Ishikawa (cell line): ENCODE data around the gene COL23A1.

Source experiments
- CEBPB ChIP-seq: IDR thresholded peaks from 2 replicates; pipeline ENCODE4 v1.6.1; 2012
- CREB1 ChIP-seq: IDR thresholded peaks from 2 replicates; pipeline ENCODE4 v1.6.1; 2012; ENCODE audit warnings: low read depth
- EGR1 ChIP-seq: IDR thresholded peaks from 2 replicates; pipeline ENCODE4 v1.6.1; 2012
- EP300 ChIP-seq: IDR thresholded peaks from 2 replicates; pipeline ENCODE4 v1.6.1; 2012; ENCODE audit warnings: borderline replicate concordance
- FOXM1 ChIP-seq: IDR thresholded peaks from 2 replicates; pipeline ENCODE4 v1.6.1; 2012; ENCODE audit warnings: low read depth, borderline replicate concordance
- NFIC ChIP-seq: IDR thresholded peaks from 2 replicates; pipeline ENCODE4 v1.6.1; 2012
- RAD21 ChIP-seq: IDR thresholded peaks from 2 replicates; pipeline ENCODE4 v1.6.1; 2012; ENCODE audit warnings: low read depth
- TAF1 ChIP-seq: IDR thresholded peaks from 2 replicates; pipeline ENCODE4 v1.6.1; 2012; ENCODE audit warnings: low read depth, mild to moderate bottlenecking
- TCF12 ChIP-seq: IDR thresholded peaks from 2 replicates; pipeline ENCODE4 v1.6.1; 2012; ENCODE audit warnings: low read depth
- TEAD4 ChIP-seq: IDR thresholded peaks from 2 replicates; pipeline ENCODE4 v1.6.1; 2012
- YY1 ChIP-seq: IDR thresholded peaks from 2 replicates; pipeline ENCODE4 v1.6.1; 2012; ENCODE audit warnings: low read depth
- ZBTB7A ChIP-seq: IDR thresholded peaks from 2 replicates; pipeline ENCODE4 v1.6.1; 2012; ENCODE audit warnings: low read depth
- TF ChIP-seq, protein P1 (sequence below): IDR thresholded peaks from 2 replicates; pipeline ENCODE4 v1.6.1; 2012; ENCODE audit warnings: low read depth, mild to moderate bottlenecking
- TF ChIP-seq, protein P2 (sequence below): IDR thresholded peaks from 2 replicates; pipeline ENCODE4 v1.6.1; 2012
- TF ChIP-seq, protein P3 (sequence below): IDR thresholded peaks from 2 replicates; pipeline ENCODE4 v1.6.1; 2012

COL23A1 gene

DNA sequence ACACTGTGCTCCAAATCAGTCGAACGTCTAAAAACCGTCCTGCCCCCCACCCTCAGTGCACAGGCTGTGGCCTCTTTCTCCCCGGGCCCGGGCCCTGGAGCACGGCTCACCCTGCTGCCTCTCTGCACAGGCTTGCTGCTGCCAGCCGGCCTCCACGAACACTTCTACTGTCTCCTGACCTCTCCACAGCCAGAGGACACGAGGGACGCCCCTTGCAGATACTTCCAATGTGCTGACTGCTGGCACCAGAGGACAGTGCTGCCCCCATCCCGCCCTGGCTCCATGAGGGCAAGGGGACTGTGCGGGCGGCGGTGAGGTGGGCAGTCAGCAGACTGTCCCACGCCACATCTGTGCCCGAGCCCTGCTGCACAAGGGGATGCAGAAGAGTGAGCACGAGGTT lies 174.8 kb downstream of the COL23A1 start:
- TF ChIP-seq RAD21 = no peak
- no peak for TF ChIP-seq YY1
- TF ChIP-seq, protein P1, sequence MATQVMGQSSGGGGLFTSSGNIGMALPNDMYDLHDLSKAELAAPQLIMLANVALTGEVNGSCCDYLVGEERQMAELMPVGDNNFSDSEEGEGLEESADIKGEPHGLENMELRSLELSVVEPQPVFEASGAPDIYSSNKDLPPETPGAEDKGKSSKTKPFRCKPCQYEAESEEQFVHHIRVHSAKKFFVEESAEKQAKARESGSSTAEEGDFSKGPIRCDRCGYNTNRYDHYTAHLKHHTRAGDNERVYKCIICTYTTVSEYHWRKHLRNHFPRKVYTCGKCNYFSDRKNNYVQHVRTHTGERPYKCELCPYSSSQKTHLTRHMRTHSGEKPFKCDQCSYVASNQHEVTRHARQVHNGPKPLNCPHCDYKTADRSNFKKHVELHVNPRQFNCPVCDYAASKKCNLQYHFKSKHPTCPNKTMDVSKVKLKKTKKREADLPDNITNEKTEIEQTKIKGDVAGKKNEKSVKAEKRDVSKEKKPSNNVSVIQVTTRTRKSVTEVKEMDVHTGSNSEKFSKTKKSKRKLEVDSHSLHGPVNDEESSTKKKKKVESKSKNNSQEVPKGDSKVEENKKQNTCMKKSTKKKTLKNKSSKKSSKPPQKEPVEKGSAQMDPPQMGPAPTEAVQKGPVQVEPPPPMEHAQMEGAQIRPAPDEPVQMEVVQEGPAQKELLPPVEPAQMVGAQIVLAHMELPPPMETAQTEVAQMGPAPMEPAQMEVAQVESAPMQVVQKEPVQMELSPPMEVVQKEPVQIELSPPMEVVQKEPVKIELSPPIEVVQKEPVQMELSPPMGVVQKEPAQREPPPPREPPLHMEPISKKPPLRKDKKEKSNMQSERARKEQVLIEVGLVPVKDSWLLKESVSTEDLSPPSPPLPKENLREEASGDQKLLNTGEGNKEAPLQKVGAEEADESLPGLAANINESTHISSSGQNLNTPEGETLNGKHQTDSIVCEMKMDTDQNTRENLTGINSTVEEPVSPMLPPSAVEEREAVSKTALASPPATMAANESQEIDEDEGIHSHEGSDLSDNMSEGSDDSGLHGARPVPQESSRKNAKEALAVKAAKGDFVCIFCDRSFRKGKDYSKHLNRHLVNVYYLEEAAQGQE = no peak

GRCh38 chr5:178413988-178414387 lies 176.2 kb downstream of the COL23A1 start:
- TF ChIP-seq, protein P2, sequence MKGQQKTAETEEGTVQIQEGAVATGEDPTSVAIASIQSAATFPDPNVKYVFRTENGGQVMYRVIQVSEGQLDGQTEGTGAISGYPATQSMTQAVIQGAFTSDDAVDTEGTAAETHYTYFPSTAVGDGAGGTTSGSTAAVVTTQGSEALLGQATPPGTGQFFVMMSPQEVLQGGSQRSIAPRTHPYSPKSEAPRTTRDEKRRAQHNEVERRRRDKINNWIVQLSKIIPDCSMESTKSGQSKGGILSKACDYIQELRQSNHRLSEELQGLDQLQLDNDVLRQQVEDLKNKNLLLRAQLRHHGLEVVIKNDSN = no peak
- TF ChIP-seq NFIC (no peak), EP300 (no peak), TAF1 (no peak), TEAD4 (no peak)
- TF ChIP-seq, protein P1 = no peak

DNA sequence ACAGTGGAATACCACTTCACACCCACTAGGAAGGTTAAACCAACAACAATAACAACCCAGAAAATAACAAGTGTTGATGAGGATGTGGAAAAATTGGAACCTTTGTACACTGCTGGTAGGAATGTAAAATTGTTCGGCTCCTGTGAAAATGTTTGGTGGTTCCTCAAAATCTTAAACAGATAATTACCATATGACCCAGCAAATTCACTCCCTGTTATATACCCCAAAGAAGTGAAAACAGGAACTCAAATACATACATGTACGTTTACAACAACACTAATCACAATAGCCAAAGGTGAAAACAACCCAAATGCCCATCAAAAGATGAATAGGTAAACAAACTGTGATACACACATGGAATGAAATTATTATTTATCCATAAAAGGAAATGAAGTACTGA lies 179.1 kb downstream of the COL23A1 start:
- TF ChIP-seq, protein P3, sequence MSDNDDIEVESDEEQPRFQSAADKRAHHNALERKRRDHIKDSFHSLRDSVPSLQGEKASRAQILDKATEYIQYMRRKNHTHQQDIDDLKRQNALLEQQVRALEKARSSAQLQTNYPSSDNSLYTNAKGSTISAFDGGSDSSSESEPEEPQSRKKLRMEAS = no peak
- TF ChIP-seq TCF12 = no peak
- TF ChIP-seq NFIC = no peak
- no peak for TF ChIP-seq CEBPB
- TF ChIP-seq, protein P2 = no peak
- TF ChIP-seq RAD21 = no peak
- TF ChIP-seq EGR1 = no peak
- TF ChIP-seq, protein P1 = no peak
- no peak for TF ChIP-seq ZBTB7A
- TF ChIP-seq YY1 = no peak
- TF ChIP-seq EP300 = no peak
- no peak for TF ChIP-seq FOXM1
- TF ChIP-seq CREB1 = no peak
- no peak for TF ChIP-seq TAF1
- no peak for TF ChIP-seq TEAD4

DNA sequence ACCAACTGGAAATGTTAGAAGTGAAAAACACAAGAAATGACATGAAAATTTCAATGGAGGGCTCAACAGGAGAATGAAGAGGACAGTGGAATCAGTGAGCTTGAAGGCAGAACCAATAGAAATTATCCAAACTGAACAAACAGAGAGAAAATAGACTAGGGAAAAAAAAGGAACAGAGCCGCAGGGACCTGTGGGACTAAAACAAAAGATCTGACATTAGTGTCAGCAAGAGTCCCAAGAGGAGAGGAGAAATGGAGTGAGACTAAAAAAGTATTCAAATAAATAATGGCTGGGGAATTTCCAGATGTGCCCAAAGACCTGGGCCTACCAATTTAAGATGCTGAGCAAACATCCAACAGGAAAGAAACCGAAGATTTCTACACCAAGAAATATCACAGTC lies 182.5 kb downstream of the COL23A1 start:
- TF ChIP-seq NFIC (no peak), TCF12 (no peak), CEBPB (no peak), RAD21 (no peak), YY1 (no peak), ZBTB7A (no peak), FOXM1 (no peak), EP300 (no peak), TAF1 (no peak), CREB1 (no peak), EGR1 (no peak), TEAD4 (no peak)
- TF ChIP-seq, protein P2 = no peak
- TF ChIP-seq, protein P1 = no peak
- TF ChIP-seq, protein P3 = no peak
